H9 (cell line): ENCODE data around the gene SSTR1. TPM values are rescaled to one million over a fixed set of nuclear protein-coding genes. Genes with fewer than 3 reads are reported as not detected.

Experiments
- DNase-seq: peaks from one replicate; pipeline ENCODE4 v3.0.0-alpha.2; 2017
- H2AFZ ChIP-seq: one replicate; pipeline ENCODE4 v1.6.1; 2013; ENCODE audit warnings: mild to moderate bottlenecking, low read length, control low read depth, moderate library complexity
- H2AK5ac ChIP-seq: 2 replicates; pipeline ENCODE4 v1.6.1; 2013; ENCODE audit warnings: low read length, control low read depth, mixed read lengths; ENCODE audit not compliant: insufficient read length
- H2BK120ac ChIP-seq: one replicate; pipeline ENCODE4 v1.6.1; 2013; ENCODE audit warnings: low read depth, mild to moderate bottlenecking, low read length, control low read depth, inconsistent platforms; ENCODE audit not compliant: poor library complexity, severe bottlenecking
- H2BK12ac ChIP-seq: 2 replicates; pipeline ENCODE4 v1.6.1; 2013; ENCODE audit warnings: low read length, control low read depth, mixed read lengths, low read depth; ENCODE audit not compliant: insufficient read length
- H2BK15ac ChIP-seq: 2 replicates; pipeline ENCODE4 v1.6.1; 2013; ENCODE audit warnings: low read depth, low read length, control low read depth
- H2BK20ac ChIP-seq: one replicate; pipeline ENCODE4 v1.6.1; 2013; ENCODE audit warnings: low read depth, mild to moderate bottlenecking, low read length, control low read depth, inconsistent platforms; ENCODE audit not compliant: poor library complexity, severe bottlenecking
- H2BK5ac ChIP-seq: 2 replicates; pipeline ENCODE4 v1.6.1; 2013; ENCODE audit warnings: low read length, control low read depth, mixed read lengths; ENCODE audit not compliant: insufficient read length
- H3K14ac ChIP-seq: 2 replicates; pipeline ENCODE4 v1.6.1; 2013; ENCODE audit warnings: low read length, control low read depth; ENCODE audit not compliant: insufficient read depth
- H3K18ac ChIP-seq: 2 replicates; pipeline ENCODE4 v1.6.1; 2013; ENCODE audit warnings: low read depth, mild to moderate bottlenecking, mixed read lengths, low read length, control low read depth; ENCODE audit not compliant: insufficient read length
- H3K23ac ChIP-seq: 2 replicates; pipeline ENCODE4 v1.6.1; 2013; ENCODE audit warnings: low read length, control low read depth, mixed read lengths, low read depth; ENCODE audit not compliant: insufficient read length
- H3K23me2 ChIP-seq: 2 replicates; pipeline ENCODE4 v1.6.1; 2013; ENCODE audit warnings: low read depth, mild to moderate bottlenecking, mixed read lengths, low read length, control low read depth; ENCODE audit not compliant: insufficient read length, poor library complexity, severe bottlenecking
- H3K27ac ChIP-seq: 2 replicates; pipeline ENCODE4 v1.5.1; 2013; ENCODE audit warnings: low read length, control low read depth, mixed read lengths, low read depth; ENCODE audit not compliant: insufficient read length
- H3K27me3 ChIP-seq: 2 replicates; pipeline ENCODE4 v1.6.1; 2013; ENCODE audit warnings: low read length, control low read depth, inconsistent platforms; ENCODE audit not compliant: insufficient read depth
- H3K4ac ChIP-seq: 2 replicates; pipeline ENCODE4 v1.6.1; 2013; ENCODE audit warnings: low read depth, mild to moderate bottlenecking, control low read depth, inconsistent platforms, low read length, moderate library complexity
- H3K4me1 ChIP-seq: 2 replicates; pipeline ENCODE4 v1.6.1; 2013; ENCODE audit warnings: low read length, control low read depth, inconsistent platforms; ENCODE audit not compliant: insufficient read depth
- H3K4me2 ChIP-seq: 2 replicates; pipeline ENCODE4 v1.6.1; 2013; ENCODE audit warnings: low read length, control low read depth, mixed read lengths; ENCODE audit not compliant: insufficient read length, insufficient read depth
- H3K56ac ChIP-seq: 2 replicates; pipeline ENCODE4 v1.6.1; 2013; ENCODE audit warnings: low read depth, mild to moderate bottlenecking, mixed read lengths, low read length, control low read depth; ENCODE audit not compliant: insufficient read length
- H3K79me1 ChIP-seq: 2 replicates; pipeline ENCODE4 v1.6.1; 2013; ENCODE audit warnings: low read depth, mild to moderate bottlenecking, moderate library complexity, low read length, control low read depth, inconsistent platforms; ENCODE audit not compliant: insufficient read depth, poor library complexity, severe bottlenecking
- H3K79me2 ChIP-seq: 2 replicates; pipeline ENCODE4 v1.6.1; 2013; ENCODE audit warnings: low read length, control low read depth, inconsistent platforms; ENCODE audit not compliant: insufficient read depth
- H3K9ac ChIP-seq: 2 replicates; pipeline ENCODE4 v1.6.1; 2013; ENCODE audit warnings: low read length, control low read depth, mixed read lengths; ENCODE audit not compliant: insufficient read length; ENCODE audit errors: extremely low read depth
- H3K9me3 ChIP-seq: one replicate; pipeline ENCODE4 v1.6.1; 2013; ENCODE audit warnings: low read depth, low read length, inconsistent platforms; ENCODE audit not compliant: control insufficient read depth
- H3T11ph ChIP-seq: one replicate; pipeline ENCODE4 v1.6.1; 2013; ENCODE audit warnings: mild to moderate bottlenecking, low read length, control low read depth, inconsistent platforms
- H4K20me1 ChIP-seq: one replicate; pipeline ENCODE4 v1.6.1; 2013; ENCODE audit not compliant: control insufficient read depth, insufficient read length, insufficient read depth
- H4K5ac ChIP-seq: 2 replicates; pipeline ENCODE4 v1.6.1; 2013; ENCODE audit warnings: low read depth, mild to moderate bottlenecking, mixed read lengths, low read length, control low read depth; ENCODE audit not compliant: insufficient read length
- H4K8ac ChIP-seq: replicated peaks from 2 replicates; pipeline ENCODE4 v1.6.1; 2013; ENCODE audit warnings: low read length, control low read depth, mixed read lengths, low read depth; ENCODE audit not compliant: insufficient read length
- H4K91ac ChIP-seq: 2 replicates; pipeline ENCODE4 v1.6.1; 2013; ENCODE audit warnings: low read depth, mild to moderate bottlenecking, moderate library complexity, mixed read lengths, low read length, control low read depth; ENCODE audit not compliant: insufficient read length
- H3K27ac Mint-ChIP-seq, 3 experiments: 2 replicates in 2 of 3; 3 replicates in 1 of 3; pipeline ENCODE4 v1.8.0; 2020 to 2021; ENCODE audit warnings: mixed read lengths in 3 of 3, mild to moderate bottlenecking in 1 of 3, moderate library complexity in 1 of 3
- H3K27me3 Mint-ChIP-seq: 2 replicates; pipeline ENCODE4 v1.8.0; 2021; ENCODE audit warnings: low read depth, mild to moderate bottlenecking, moderate library complexity, mixed read lengths
- H3K36me3 Mint-ChIP-seq, 3 experiments: 2 replicates in 2 of 3; 3 replicates in 1 of 3; pipeline ENCODE4 v1.8.0; 2020 to 2021; ENCODE audit warnings: low read depth in 3 of 3, mixed read lengths in 3 of 3; ENCODE audit not compliant: insufficient read depth in 1 of 3
- H3K4me1 Mint-ChIP-seq, 2 experiments: 2 replicates each; pipeline ENCODE4 v1.8.0; 2020; ENCODE audit warnings: mixed read lengths in 2 of 2
- H3K4me3 Mint-ChIP-seq, 2 experiments: 2 replicates in 1 of 2; 3 replicates in 1 of 2; pipeline ENCODE4 v1.8.0; 2020 to 2021; ENCODE audit warnings: mild to moderate bottlenecking in 2 of 2, mixed read lengths in 2 of 2, moderate library complexity in 1 of 2
- H3K9me3 Mint-ChIP-seq, 2 experiments: 2 replicates in 1 of 2; 3 replicates in 1 of 2; pipeline ENCODE4 v1.8.0; 2020; ENCODE audit warnings: mild to moderate bottlenecking in 2 of 2, mixed read lengths in 2 of 2, moderate library complexity in 1 of 2
- CTCF ChIP-seq: fragments of 200-600 bp; sonication (generic); conservative IDR thresholded peaks from 3 replicates; pipeline ENCODE4 v1.8.0; 2021; ENCODE audit warnings: antibody characterized with exemption, mild to moderate bottlenecking
- WGBS: extraction: QIAGEN DNeasy Blood & Tissue Kit; methylation state at CpG from one replicate; pipeline ENCODE4 v1.1.7; 2013; ENCODE audit warnings: missing lambda C conversion rate, low lambda C conversion rate, mixed read lengths; ENCODE audit not compliant: insufficient read length; ENCODE audit errors: extremely low coverage; 5-methylcytosine and 5-hydroxymethylcytosine counted together
- total RNA-seq: library from RNA; stranded (reverse); gene quantifications from 2 replicates; pipeline ENCODE4 v1.2.1, GENCODE V29; 2021

The SSTR1 gene
- total RNA-seq, 1 experiment from 2014 or later, result 0.98 TPM

GRCh38 chr14:38185671-38186070 is 22.0 kb upstream of the SSTR1 start:
- Histone ChIP-seq H4K91ac (no peak overlapping the region), H3K14ac (no peak overlapping the region)
- H3K27me3 Mint-ChIP-seq, result no peaks in the 10 kb centered on the region; the same call in 1 of the 2 replicates

More at GRCh38 chr14:38185671-38186070, 22.0 kb upstream of the SSTR1 start:
- no peaks in the 10 kb centered on the region for H3K79me1 ChIP-seq
- Mint-ChIP-seq H3K27ac (no peak overlapping the region), H3K4me3 (no peak overlapping the region), H3K9me3 (peaks cover 6 to 9% of the 10 kb centered on the region in 2 experiments; a peak in 4 of 5 replicates), H3K4me1 (peaks cover 39 to 51% of the 10 kb centered on the region in 2 experiments), H3K36me3 (peaks cover 19 to 35% (median 25%) of the 10 kb centered on the region in 3 experiments)
- DNase-seq, result no peak
- no peak overlapping the region for H3K23ac ChIP-seq
- peaks cover 11% of the 10 kb centered on the region for H3K4me1 ChIP-seq
- no peak overlapping the region for H2AK5ac ChIP-seq
- no peak overlapping the region for H4K5ac ChIP-seq
- no peak overlapping the region for H2BK15ac ChIP-seq
- no peak overlapping the region for H3K4me2 ChIP-seq
- no peaks in the 10 kb centered on the region for H3K23me2 ChIP-seq
- no peak overlapping the region for H3T11ph ChIP-seq
- no peak overlapping the region for H3K4ac ChIP-seq
- no CpG with 5 or more reads among the region's 1 CpG for WGBS
- no peak for TF ChIP-seq CTCF
- H3K9me3 ChIP-seq, result no peaks in the 10 kb centered on the region
- no peak overlapping the region for H2BK5ac ChIP-seq
- no peak overlapping the region for H2AFZ ChIP-seq
- H4K20me1 ChIP-seq, result no peaks in the 10 kb centered on the region
- H3K9ac ChIP-seq, result no peak overlapping the region
- no peak overlapping the region for H3K27ac ChIP-seq
- no peak overlapping the region for H3K56ac ChIP-seq
- H3K18ac ChIP-seq, result no peak overlapping the region
- H3K79me2 ChIP-seq, result no peaks in the 10 kb centered on the region
- no peak overlapping the region for H4K8ac ChIP-seq
- H3K27me3 ChIP-seq, result no peaks in the 10 kb centered on the region
- H2BK12ac ChIP-seq, result no peak overlapping the region
- H2BK20ac ChIP-seq, result no peak overlapping the region
- no peak overlapping the region for H2BK120ac ChIP-seq
